HEK293 (cell line): ENCODE data around the gene DLX5.

ENCODE experiments used
- GLI2 ChIP-seq: fragments of 450-650 bp; formaldehyde crosslinking; IDR thresholded peaks from 2 replicates; pipeline ENCODE4; 2017; ENCODE audit warnings: missing biosample characterization, missing genetic modification characterization, low read depth, borderline replicate concordance
- GLI4 ChIP-seq: fragments of 450-650 bp; formaldehyde crosslinking; IDR thresholded peaks from 2 replicates; pipeline ENCODE4 v1.5.1; 2016; ENCODE audit warnings: missing biosample characterization, missing genetic modification characterization
- KLF17 ChIP-seq: fragments of 450-650 bp; formaldehyde crosslinking; IDR thresholded peaks from 2 replicates; pipeline ENCODE4 v1.5.1; 2016; ENCODE audit warnings: missing biosample characterization, missing genetic modification characterization
- KLF8 ChIP-seq: fragments of 450-650 bp; formaldehyde crosslinking; IDR thresholded peaks from 2 replicates; pipeline ENCODE4 v1.5.1; 2016; ENCODE audit warnings: missing biosample characterization, missing genetic modification characterization
- MZF1 ChIP-seq: fragments of 450-650 bp; formaldehyde crosslinking; IDR thresholded peaks from 2 replicates; pipeline ENCODE4 v1.5.1; 2017; ENCODE audit warnings: missing biosample characterization, missing genetic modification characterization, borderline replicate concordance
- SP7 ChIP-seq: fragments of 450-650 bp; formaldehyde crosslinking; IDR thresholded peaks from 2 replicates; pipeline ENCODE4 v1.5.1; 2016; ENCODE audit warnings: missing biosample characterization, missing genetic modification characterization
- TSHZ1 ChIP-seq: fragments of 450-650 bp; formaldehyde crosslinking; IDR thresholded peaks from 2 replicates; pipeline ENCODE4 v1.5.1; 2016; ENCODE audit warnings: missing biosample characterization, missing genetic modification characterization, borderline replicate concordance
- ZNF112 ChIP-seq: fragments of 450-650 bp; formaldehyde crosslinking; IDR thresholded peaks from 2 replicates; pipeline ENCODE4 v1.5.0; 2017; ENCODE audit warnings: missing biosample characterization, missing genetic modification characterization
- ZNF114 ChIP-seq: fragments of 450-650 bp; formaldehyde crosslinking; IDR thresholded peaks from 2 replicates; pipeline ENCODE4 v1.5.0; 2017; ENCODE audit warnings: missing biosample characterization, missing genetic modification characterization
- ZNF121 ChIP-seq: fragments of 450-650 bp; formaldehyde crosslinking; IDR thresholded peaks from 2 replicates; pipeline ENCODE4 v1.5.1; 2016; ENCODE audit warnings: missing biosample characterization, missing genetic modification characterization
- ZNF214 ChIP-seq: fragments of 450-650 bp; formaldehyde crosslinking; IDR thresholded peaks from 2 replicates; pipeline ENCODE4 v1.5.1; 2017; ENCODE audit warnings: missing biosample characterization, mild to moderate bottlenecking, missing genetic modification characterization, borderline replicate concordance
- ZNF26 ChIP-seq: fragments of 450-650 bp; formaldehyde crosslinking; IDR thresholded peaks from 2 replicates; pipeline ENCODE4 v1.5.1; 2016; ENCODE audit warnings: missing biosample characterization, missing genetic modification characterization
- ZNF274 ChIP-seq, 2 experiments: fragments of 200-500 bp in 1 of 2; fragments of 450-650 bp in 1 of 2; sonication (Bioruptor generic) in 1 of 2; formaldehyde crosslinking in 1 of 2; IDR thresholded peaks; 2 replicates each; pipeline versions ENCODE4 v1.5.1 to v1.6.1; 2014 to 2016; ENCODE audit warnings: borderline replicate concordance in 1 of 2, inconsistent platforms in 1 of 2, low read length in 1 of 2, missing biosample characterization in 1 of 2, missing genetic modification characterization in 1 of 2
- ZNF280D ChIP-seq: fragments of 450-650 bp; formaldehyde crosslinking; IDR thresholded peaks from 2 replicates; pipeline ENCODE4 v1.5.1; 2016; ENCODE audit warnings: missing biosample characterization, missing genetic modification characterization
- ZNF292 ChIP-seq: fragments of 450-650 bp; formaldehyde crosslinking; IDR thresholded peaks from 2 replicates; pipeline ENCODE4 v1.5.1; 2016; ENCODE audit warnings: low read depth, missing biosample characterization, missing genetic modification characterization, borderline replicate concordance
- ZNF426 ChIP-seq: fragments of 450-650 bp; formaldehyde crosslinking; IDR thresholded peaks from 2 replicates; pipeline ENCODE4 v1.5.1; 2017; ENCODE audit warnings: missing biosample characterization, missing genetic modification characterization, mild to moderate bottlenecking, inconsistent platforms, moderate library complexity
- ZNF449 ChIP-seq: fragments of 450-650 bp; formaldehyde crosslinking; IDR thresholded peaks from 2 replicates; pipeline ENCODE4 v1.5.1; 2017; ENCODE audit warnings: missing biosample characterization, mild to moderate bottlenecking, missing genetic modification characterization, moderate library complexity
- ZNF580 ChIP-seq: fragments of 450-650 bp; formaldehyde crosslinking; IDR thresholded peaks from 2 replicates; pipeline ENCODE4 v1.5.1; 2016; ENCODE audit warnings: missing biosample characterization, missing genetic modification characterization
- ZNF596 ChIP-seq: fragments of 450-650 bp; IDR thresholded peaks from 2 replicates; pipeline ENCODE4 v1.5.0; 2018; ENCODE audit warnings: missing biosample characterization, mild to moderate bottlenecking, missing genetic modification characterization, moderate library complexity
- ZNF623 ChIP-seq: fragments of 450-650 bp; formaldehyde crosslinking; IDR thresholded peaks from 2 replicates; pipeline ENCODE4 v1.5.1; 2016; ENCODE audit warnings: missing biosample characterization, missing genetic modification characterization
- ZNF624 ChIP-seq: fragments of 450-650 bp; formaldehyde crosslinking; IDR thresholded peaks from 2 replicates; pipeline ENCODE4 v1.5.1; 2017; ENCODE audit warnings: missing biosample characterization, missing genetic modification characterization
- ZNF692 ChIP-seq: fragments of 450-650 bp; formaldehyde crosslinking; IDR thresholded peaks from 2 replicates; pipeline ENCODE4 v1.5.1; 2016; ENCODE audit warnings: missing biosample characterization, missing genetic modification characterization

DLX5 gene

GRCh38 chr7:97016381-97017191 is 8.0 kb downstream of the DLX5 start (continued):
- TF ChIP-seq ZNF280D (tag by site-specific recombination), result no peak
- TF ChIP-seq ZNF114 (tag by site-specific recombination), result no peak
- TF ChIP-seq ZNF692, result 0 out of 2 replicates have a peak, but pooled peaks have one; percentile 28
- peak; percentile 16; the same call in 1 of the 2 replicates for TF ChIP-seq ZNF449
- TF ChIP-seq ZNF214 (tag by site-specific recombination), result no peak
- no peak for TF ChIP-seq ZNF426
- TF ChIP-seq ZNF580 (tag by site-specific recombination), result no peak
- TF ChIP-seq TSHZ1 (tag by site-specific recombination), result no peak
- TF ChIP-seq ZNF624 (tag by site-specific recombination), result no peak
- TF ChIP-seq ZNF596 (tag by site-specific recombination), result no peak
- TF ChIP-seq GLI2 (tag by site-specific recombination), result no peak
- TF ChIP-seq KLF17, result peak; percentile 55; the same call in 1 of the 2 replicates
- no peak for TF ChIP-seq ZNF26 (tag by site-specific recombination)
- TF ChIP-seq ZNF112 (tag by site-specific recombination), result no peak
- no peak for TF ChIP-seq ZNF623 (tag by site-specific recombination)
- TF ChIP-seq ZNF274 (IDR thresholded peaks at IDR 0.05; ENCODE audit: low read length), result no peak
- TF ChIP-seq ZNF274 (tag by site-specific recombination; IDR thresholded peaks at IDR 0.05; ENCODE audit: borderline replicate concordance), result no peak
- TF ChIP-seq ZNF292, result no peak
- peak; percentile 56; the same call in 1 of the 2 replicates for TF ChIP-seq KLF8 (tag by site-specific recombination)
- TF ChIP-seq SP7, result peak; percentile 42; the same call in 1 of the 2 replicates
- no peak for TF ChIP-seq ZNF121
- TF ChIP-seq GLI4, result 0 out of 2 replicates have a peak, but pooled peaks have one; percentile 21
- TF ChIP-seq MZF1 (tag by site-specific recombination), result 0 out of 2 replicates have a peak, but pooled peaks have one; percentile 3
